CD14-positive monocyte (primary cell): ENCODE measurements around the gene ANKRD55. TPM values are rescaled to one million over a fixed set of nuclear protein-coding genes. Genes with fewer than 3 reads are reported as not detected.

Source experiments
- DNase-seq, 3 donors: peaks; one replicate each; pipeline ENCODE4 v3.0.0-alpha.2; 2011 to 2022
- H2AFZ ChIP-seq: 2 replicates; pipeline ENCODE4 v1.6.0; 2012; ENCODE audit warnings: mild to moderate bottlenecking, low read depth, low read length, inconsistent platforms; ENCODE audit not compliant: insufficient read depth, poor library complexity, severe bottlenecking
- H3K27ac ChIP-seq, 2 donors: 1 replicate in 1 of 2; 2 replicates in 1 of 2; pipeline ENCODE4 v1.5.1; 2012 to 2013; ENCODE audit warnings: low read length in 2 of 2, control low read depth in 1 of 2, inconsistent platforms in 1 of 2, low read depth in 1 of 2, mild to moderate bottlenecking in 1 of 2
- H3K27me3 ChIP-seq, 2 donors: one replicate each; pipeline versions ENCODE4 v1.6.0 to v1.6.1; 2011 to 2013; ENCODE audit warnings: low read length in 2 of 2; ENCODE audit not compliant: control insufficient read depth in 2 of 2, insufficient read depth in 2 of 2
- H3K36me3 ChIP-seq, 2 donors: replicated peaks in 1 of 2; 1 replicate in 1 of 2; 2 replicates in 1 of 2; pipeline versions ENCODE4 v1.5.1 to v1.6.1; 2012 to 2013; ENCODE audit warnings: low read length in 2 of 2, control low read depth in 1 of 2, inconsistent platforms in 1 of 2, mild to moderate bottlenecking in 1 of 2; ENCODE audit not compliant: insufficient read depth in 2 of 2, control insufficient read depth in 1 of 2
- H3K4me1 ChIP-seq, 2 donors: 1 replicate in 1 of 2; 2 replicates in 1 of 2; pipeline versions ENCODE4 v1.5.1 to v1.6.1; 2012 to 2013; ENCODE audit warnings: low read length in 2 of 2, control low read depth in 1 of 2, inconsistent platforms in 1 of 2, mild to moderate bottlenecking in 1 of 2, moderate library complexity in 1 of 2; ENCODE audit not compliant: insufficient read depth in 2 of 2, control insufficient read depth in 1 of 2
- H3K4me2 ChIP-seq: replicated peaks from 2 replicates; pipeline ENCODE3; 2012; ENCODE audit warnings: low read length, moderate library complexity, mild to moderate bottlenecking; ENCODE audit not compliant: poor library complexity, severe bottlenecking; ENCODE audit errors: extremely low read depth
- H3K4me3 ChIP-seq, 3 experiments: fragments of 200-600 bp in 1 of 3; sonication (generic) in 1 of 3; replicated peaks in 1 of 3; 1 replicate in 2 of 3; 2 replicates in 1 of 3; pipeline ENCODE4 v1.5.1; 2011 to 2013; ENCODE audit warnings: low read length in 3 of 3, mild to moderate bottlenecking in 3 of 3, control low read depth in 2 of 3, low read depth in 2 of 3, inconsistent platforms in 1 of 3, moderate library complexity in 1 of 3
- H3K79me2 ChIP-seq: 2 replicates; pipeline ENCODE4 v1.6.0; 2012; ENCODE audit warnings: mild to moderate bottlenecking, control low read depth, inconsistent platforms, low read length, moderate library complexity; ENCODE audit not compliant: insufficient read depth
- H3K9ac ChIP-seq: 2 replicates; pipeline ENCODE4 v1.6.0; 2017; ENCODE audit warnings: low read length, mild to moderate bottlenecking; ENCODE audit not compliant: insufficient read depth, poor library complexity, severe bottlenecking
- H3K9me3 ChIP-seq, 2 donors: replicated peaks in 1 of 2; 1 replicate in 1 of 2; 2 replicates in 1 of 2; pipeline versions ENCODE4 v1.5.1 to v1.6.1; 2012 to 2013; ENCODE audit warnings: low read length in 2 of 2, control low read depth in 1 of 2; ENCODE audit not compliant: control insufficient read depth in 1 of 2, insufficient read depth in 1 of 2
- H4K20me1 ChIP-seq: 2 replicates; pipeline ENCODE4 v1.6.0; 2012; ENCODE audit warnings: mild to moderate bottlenecking, low read length, control low read depth, moderate library complexity; ENCODE audit not compliant: insufficient read depth
- H3K27ac Mint-ChIP-seq, 7 donors: one replicate each; pipeline ENCODE4 v1.8.0; 2020; ENCODE audit warnings: mild to moderate bottlenecking in 7 of 7, mixed read lengths in 7 of 7, moderate library complexity in 6 of 7, inconsistent platforms in 2 of 7
- H3K27me3 Mint-ChIP-seq, 3 donors: one replicate each; pipeline ENCODE4 v1.8.0; 2021 to 2022; ENCODE audit warnings: low read depth in 3 of 3, mild to moderate bottlenecking in 3 of 3, mixed read lengths in 3 of 3, moderate library complexity in 3 of 3, inconsistent platforms in 1 of 3
- H3K36me3 Mint-ChIP-seq, 2 donors: one replicate each; pipeline ENCODE4 v1.8.0; 2020; ENCODE audit warnings: mixed read lengths in 2 of 2, inconsistent platforms in 1 of 2, mild to moderate bottlenecking in 1 of 2
- H3K4me1 Mint-ChIP-seq: one replicate; pipeline ENCODE4 v1.8.0; 2020; ENCODE audit warnings: mild to moderate bottlenecking, mixed read lengths
- H3K4me3 Mint-ChIP-seq, 2 donors: one replicate each; pipeline ENCODE4 v1.8.0; 2020; ENCODE audit warnings: mild to moderate bottlenecking in 2 of 2, mixed read lengths in 2 of 2, moderate library complexity in 1 of 2
- H3K9me3 Mint-ChIP-seq, 7 donors: one replicate each; pipeline ENCODE4 v1.8.0; 2020 to 2022; ENCODE audit warnings: mixed read lengths in 7 of 7, mild to moderate bottlenecking in 6 of 7, moderate library complexity in 6 of 7, inconsistent platforms in 2 of 7
- CTCF ChIP-seq: fragments of 200-600 bp; IDR thresholded peaks from one replicate; pipeline ENCODE4 v1.8.0; 2022; ENCODE audit warnings: antibody characterized with exemption, mild to moderate bottlenecking
- WGBS: methylation state at CpG from one replicate; pipeline ENCODE4 v1.1.5; 2013; ENCODE audit warnings: missing lambda C conversion rate; ENCODE audit not compliant: insufficient coverage; 5-methylcytosine and 5-hydroxymethylcytosine counted together
- intact Hi-C, 2 donors: fragments of 100-400 bp; cut with micrococcal nuclease; formaldehyde crosslinking; loops; one replicate each; pipeline versions ENCODE4 v1.15.0 to v1.15.1; 2023
- polyA plus RNA-seq, 3 donors: library from polyadenylated mRNA; depleted of rRNA in 1 of 3; unstranded in 2 of 3; stranded (reverse) in 1 of 3; fragments of 300-500 nt in 2 of 3; fragments of >200 nt in 1 of 3; fragmentation: Illumina TruSeq in 2 of 3; gene quantifications; 1 replicate in 2 of 3; 2 replicates in 1 of 3; pipeline ENCODE4 v1.2.3, GENCODE V29; 2012 to 2021

The ANKRD55 gene
- polyA plus RNA-seq, 3 donors = 0.20 to 0.55 (median 0.28) TPM

DNA sequence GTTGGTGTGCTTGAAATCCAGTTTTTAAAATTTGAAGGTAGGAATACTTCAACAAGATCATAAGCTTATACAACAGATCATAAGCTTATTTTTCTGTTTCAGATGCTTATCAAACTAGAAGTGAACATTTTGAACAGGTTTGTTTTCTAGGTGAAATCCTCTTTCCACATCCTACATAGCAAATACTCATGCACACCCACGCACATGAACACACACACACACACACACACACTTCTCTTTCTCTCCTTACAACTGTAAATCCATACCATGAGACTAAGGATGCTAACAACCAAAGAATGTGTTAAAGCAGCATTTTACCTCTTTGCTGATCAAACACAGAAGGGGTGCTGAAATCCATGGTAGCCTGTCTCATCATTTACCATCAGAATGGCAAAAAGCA is 592 bp downstream of the ANKRD55 start:
- Histone ChIP-seq H3K4me2 (no peak overlapping the region), H3K79me2 (no peaks in the 10 kb centered on the region), H2AFZ (no peak overlapping the region), H3K9ac (no peak overlapping the region), H4K20me1 (no peaks in the 10 kb centered on the region), H3K27ac (no peak overlapping the region), H3K36me3 (no peaks in the 10 kb centered on the region), H3K9me3 (no peaks in the 10 kb centered on the region), H3K27me3 (peaks cover 0 to 6% of the 10 kb centered on the region in 2 donors), H3K4me1 (no peaks in the 10 kb centered on the region), H3K4me3 (no peak overlapping the region)
- H3K9me3 Mint-ChIP-seq = peaks cover 0 to 5% (median 0%) of the 10 kb centered on the region in 7 donors
- no peaks in the 10 kb centered on the region for H3K4me1 Mint-ChIP-seq
- 86% methylated on average over 1 of the region's 1 CpG for WGBS
- peaks cover 5 to 12% (median 7%) of the 10 kb centered on the region in 3 donors for H3K27me3 Mint-ChIP-seq
- H3K36me3 Mint-ChIP-seq = no peaks in the 10 kb centered on the region
- no peak for DNase-seq
- H3K27ac Mint-ChIP-seq = no peak overlapping the region
- no peak for TF ChIP-seq CTCF
- H3K4me3 Mint-ChIP-seq = no peak overlapping the region
- intact Hi-C loops = no loop called here

- Histone ChIP-seq H3K27ac (no peak overlapping the region), H3K9ac (no peak overlapping the region), H3K4me1 (no peaks in the 10 kb centered on the region), H3K27me3 (peaks cover 0 to 6% of the 10 kb centered on the region in 2 donors), H3K4me2 (no peak overlapping the region), H3K4me3 (no peak overlapping the region), H4K20me1 (no peaks in the 10 kb centered on the region), H3K36me3 (no peaks in the 10 kb centered on the region), H3K9me3 (no peaks in the 10 kb centered on the region), H2AFZ (no peak overlapping the region), H3K79me2 (no peaks in the 10 kb centered on the region)
- TF ChIP-seq CTCF = no peak
- intact Hi-C loops = no loop called here
- DNase-seq = no peak
- H3K9me3 Mint-ChIP-seq = peaks cover 0 to 2% (median 0%) of the 10 kb centered on the region in 7 donors
- H3K27ac Mint-ChIP-seq = no peak overlapping the region
- H3K36me3 Mint-ChIP-seq = no peaks in the 10 kb centered on the region
- peaks cover 5 to 12% (median 7%) of the 10 kb centered on the region in 3 donors for H3K27me3 Mint-ChIP-seq
- no peaks in the 10 kb centered on the region for H3K4me1 Mint-ChIP-seq
- no peak overlapping the region for H3K4me3 Mint-ChIP-seq
These were observed 2.6 kb downstream of the ANKRD55 start for GRCh38 chr5:56230576-56230975.
